ENCODE measurements around the gene SPEF2. TPM values are rescaled to one million over a fixed set of nuclear protein-coding genes. Genes with fewer than 3 reads are reported as not detected.

Gene SPEF2
- total RNA-seq, 1 donor from 2014 or later, result 6.9 TPM

DNA sequence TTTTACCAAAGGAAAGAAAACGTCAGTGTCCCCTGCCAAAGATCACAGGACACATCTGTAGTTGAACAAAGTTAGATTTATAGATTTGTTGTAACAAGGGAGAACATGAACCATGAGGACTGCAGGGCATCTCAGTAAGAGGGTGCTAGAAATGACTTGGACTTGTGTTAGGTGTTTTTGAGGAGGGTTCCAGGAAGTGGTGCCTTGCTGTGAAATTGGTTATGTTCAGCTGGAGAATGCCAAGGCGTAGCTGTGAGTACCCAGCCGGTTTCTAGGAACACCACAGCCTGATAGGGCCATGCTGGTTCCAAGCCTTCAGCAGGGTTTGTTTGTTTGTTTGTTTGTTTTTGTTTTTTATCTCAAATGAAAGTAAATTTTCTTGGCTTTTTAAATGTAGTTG is 5.3 kb downstream of the SPEF2 start:
- H3K36me3 Mint-ChIP-seq (ENCODE audit: low read depth), result no peaks in the 10 kb centered on the region
- H3K27ac Mint-ChIP-seq (ENCODE audit: unreplicated experiment), result no peak overlapping the region
- DNase-seq (ENCODE audit: low read depth, low spot score), result no peak
- H3K9me3 Mint-ChIP-seq, result no peaks in the 10 kb centered on the region
- TF ChIP-seq, protein P1, sequence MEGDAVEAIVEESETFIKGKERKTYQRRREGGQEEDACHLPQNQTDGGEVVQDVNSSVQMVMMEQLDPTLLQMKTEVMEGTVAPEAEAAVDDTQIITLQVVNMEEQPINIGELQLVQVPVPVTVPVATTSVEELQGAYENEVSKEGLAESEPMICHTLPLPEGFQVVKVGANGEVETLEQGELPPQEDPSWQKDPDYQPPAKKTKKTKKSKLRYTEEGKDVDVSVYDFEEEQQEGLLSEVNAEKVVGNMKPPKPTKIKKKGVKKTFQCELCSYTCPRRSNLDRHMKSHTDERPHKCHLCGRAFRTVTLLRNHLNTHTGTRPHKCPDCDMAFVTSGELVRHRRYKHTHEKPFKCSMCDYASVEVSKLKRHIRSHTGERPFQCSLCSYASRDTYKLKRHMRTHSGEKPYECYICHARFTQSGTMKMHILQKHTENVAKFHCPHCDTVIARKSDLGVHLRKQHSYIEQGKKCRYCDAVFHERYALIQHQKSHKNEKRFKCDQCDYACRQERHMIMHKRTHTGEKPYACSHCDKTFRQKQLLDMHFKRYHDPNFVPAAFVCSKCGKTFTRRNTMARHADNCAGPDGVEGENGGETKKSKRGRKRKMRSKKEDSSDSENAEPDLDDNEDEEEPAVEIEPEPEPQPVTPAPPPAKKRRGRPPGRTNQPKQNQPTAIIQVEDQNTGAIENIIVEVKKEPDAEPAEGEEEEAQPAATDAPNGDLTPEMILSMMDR (conservative IDR thresholded peaks at IDR 0.05), result no peak
- no peaks in the 10 kb centered on the region for H3K27me3 Mint-ChIP-seq (ENCODE audit: low read depth)
- no peak overlapping the region for H3K4me3 Mint-ChIP-seq
- peaks cover 10% of the 10 kb centered on the region for H3K4me1 Mint-ChIP-seq

DNA sequence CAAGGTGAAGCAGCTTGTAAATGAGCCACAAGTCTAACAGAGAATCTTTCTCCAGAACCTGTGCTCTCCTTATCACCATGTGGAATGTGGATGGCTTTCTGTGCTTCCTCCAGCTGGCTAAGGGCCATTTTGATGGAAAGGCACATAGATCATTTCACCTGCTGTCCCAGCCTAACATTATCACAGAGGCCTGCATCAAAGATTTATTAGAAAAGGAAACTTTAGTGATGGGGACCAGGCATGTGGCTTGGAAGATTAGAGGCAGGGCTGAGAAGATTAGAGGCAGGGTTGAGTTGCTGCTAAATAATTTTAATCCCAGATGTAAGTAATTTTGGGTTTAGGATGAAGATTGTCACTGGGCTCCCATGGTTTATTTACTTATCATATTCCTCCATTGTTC is 6.3 kb downstream of the SPEF2 start:
- H3K27ac Mint-ChIP-seq (ENCODE audit: unreplicated experiment), result no peak overlapping the region
- no peak overlapping the region for H3K4me3 Mint-ChIP-seq
- H3K9me3 Mint-ChIP-seq, result peaks cover 2% of the 10 kb centered on the region
- H3K27me3 Mint-ChIP-seq (ENCODE audit: low read depth), result no peaks in the 10 kb centered on the region
- H3K4me1 Mint-ChIP-seq, result peaks cover 4% of the 10 kb centered on the region
- TF ChIP-seq, protein P1 (conservative IDR thresholded peaks at IDR 0.05), result no peak
- DNase-seq (ENCODE audit: low read depth, low spot score), result no peak
- peaks cover 6% of the 10 kb centered on the region for H3K36me3 Mint-ChIP-seq (ENCODE audit: low read depth)

DNA sequence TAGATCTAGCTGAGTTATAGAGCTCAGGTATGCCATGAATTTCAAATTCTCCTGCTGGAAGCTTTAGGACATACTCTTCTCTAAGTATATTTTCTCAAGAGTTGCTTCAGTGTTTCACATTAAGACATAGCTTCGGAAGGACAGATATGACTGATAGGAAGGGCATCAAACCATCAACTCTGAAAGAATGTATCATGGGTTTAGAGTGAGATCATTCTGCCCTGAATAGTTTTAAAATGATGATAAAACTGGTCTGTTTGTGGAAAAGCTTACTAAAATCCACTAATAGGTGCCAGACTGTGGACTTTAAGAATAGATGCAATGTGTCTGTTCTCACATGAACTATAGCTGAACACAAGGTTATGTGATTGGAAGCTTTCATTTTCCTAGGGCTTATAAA is 8.4 kb downstream of the SPEF2 start:
- Mint-ChIP-seq H3K36me3 (ENCODE audit: low read depth) (peaks cover 19% of the 10 kb centered on the region), H3K27ac (ENCODE audit: unreplicated experiment) (no peak overlapping the region), H3K27me3 (ENCODE audit: low read depth) (no peaks in the 10 kb centered on the region), H3K4me1 (peaks cover 3% of the 10 kb centered on the region), H3K4me3 (no peak overlapping the region), H3K9me3 (peaks cover 10% of the 10 kb centered on the region)
- TF ChIP-seq, protein P1 (conservative IDR thresholded peaks at IDR 0.05), result no peak
- DNase-seq (ENCODE audit: low read depth, low spot score), result no peak

DNA sequence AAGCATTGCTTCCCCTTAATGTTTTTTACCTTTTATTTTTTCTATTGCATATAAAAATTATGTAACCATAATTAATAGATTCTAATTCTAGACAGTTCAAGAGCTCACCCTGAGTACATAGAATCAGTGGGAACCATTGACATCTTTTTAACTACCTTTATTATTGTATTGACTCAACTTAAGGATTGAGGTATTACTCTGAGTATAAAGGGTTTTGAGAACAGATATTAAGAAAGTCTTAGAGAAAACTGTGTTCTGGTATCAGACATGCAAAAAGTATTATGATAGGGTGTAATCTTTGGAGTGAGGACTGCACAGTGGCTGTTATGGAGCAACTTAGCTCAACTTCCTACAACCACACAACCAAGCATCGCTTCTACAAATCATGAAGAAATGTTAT is 8.9 kb downstream of the SPEF2 start:
- Mint-ChIP-seq H3K27me3 (ENCODE audit: low read depth) (no peaks in the 10 kb centered on the region), H3K4me1 (peaks cover 3% of the 10 kb centered on the region), H3K4me3 (no peak overlapping the region), H3K36me3 (ENCODE audit: low read depth) (peaks cover 23% of the 10 kb centered on the region), H3K27ac (ENCODE audit: unreplicated experiment) (no peak overlapping the region), H3K9me3 (peaks cover 14% of the 10 kb centered on the region)
- TF ChIP-seq, protein P1 (conservative IDR thresholded peaks at IDR 0.05), result no peak
- DNase-seq (ENCODE audit: low read depth, low spot score), result no peak

DNA sequence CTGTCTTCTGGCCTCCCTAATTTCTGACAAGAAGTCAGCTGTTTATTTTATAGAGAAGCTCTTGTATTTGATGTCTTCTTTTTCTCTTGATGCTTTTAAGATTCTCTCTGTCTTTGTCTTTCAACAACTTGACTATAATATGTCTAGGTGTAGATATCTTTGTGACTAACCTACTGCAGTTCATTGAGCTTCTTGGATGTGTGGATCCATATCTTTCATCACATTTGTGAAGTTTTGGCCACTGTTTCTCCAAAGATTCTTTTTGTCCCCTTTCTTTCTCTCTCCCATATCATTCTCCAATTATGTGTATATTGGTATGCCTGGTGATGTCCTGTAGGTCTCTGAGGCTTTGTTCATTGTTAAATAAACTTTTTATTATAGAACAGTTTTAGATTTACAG is 16.7 kb downstream of the SPEF2 start:
- Mint-ChIP-seq H3K27ac (ENCODE audit: unreplicated experiment) (no peak overlapping the region), H3K4me3 (no peak overlapping the region), H3K9me3 (peaks cover 29% of the 10 kb centered on the region), H3K4me1 (no peaks in the 10 kb centered on the region), H3K27me3 (ENCODE audit: low read depth) (no peaks in the 10 kb centered on the region), H3K36me3 (ENCODE audit: low read depth) (peaks cover 39% of the 10 kb centered on the region)
- TF ChIP-seq, protein P1 (conservative IDR thresholded peaks at IDR 0.05), result no peak
- DNase-seq (ENCODE audit: low read depth, low spot score), result no peak

DNA sequence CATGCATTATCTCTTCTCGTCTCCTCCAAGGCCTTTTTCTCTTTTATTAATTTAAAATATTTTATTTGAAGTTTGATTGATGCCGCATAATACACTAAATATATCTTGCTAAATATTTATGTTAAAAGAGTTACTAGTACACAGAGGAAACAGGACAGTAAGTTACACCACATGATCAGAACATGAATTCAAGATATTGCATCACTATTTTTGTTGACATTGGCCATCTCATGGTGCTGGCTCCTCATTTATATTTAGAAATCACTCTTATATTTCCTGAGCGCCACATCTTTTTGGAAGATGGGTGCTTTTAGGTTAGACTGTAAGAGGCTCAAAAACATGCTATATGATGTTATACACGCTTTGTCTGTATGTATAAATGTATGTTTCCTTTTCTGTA is 23.0 kb downstream of the SPEF2 start:
- TF ChIP-seq, protein P1 (conservative IDR thresholded peaks at IDR 0.05), result no peak
- DNase-seq (ENCODE audit: low read depth, low spot score), result no peak
- Mint-ChIP-seq H3K36me3 (ENCODE audit: low read depth) (peaks cover 13% of the 10 kb centered on the region), H3K27me3 (ENCODE audit: low read depth) (no peaks in the 10 kb centered on the region), H3K27ac (ENCODE audit: unreplicated experiment) (no peak overlapping the region), H3K9me3 (peaks cover 6% of the 10 kb centered on the region), H3K4me1 (no peaks in the 10 kb centered on the region), H3K4me3 (no peak overlapping the region)

All from neural crest cell (in vitro differentiated cells).